ENCODE results near the gene PRKCSH. TPM values are rescaled to one million over a fixed set of nuclear protein-coding genes. Genes with fewer than 3 reads are reported as not detected.
A peak's percentile ranks its signal among the peaks of the same experiment; 100 is the strongest.

PRKCSH gene
- total and polyA plus RNA-seq, 2 donors (not counting 1 experiment from before 2014, with no cell fraction given) = 259 to 402 TPM

DNA sequence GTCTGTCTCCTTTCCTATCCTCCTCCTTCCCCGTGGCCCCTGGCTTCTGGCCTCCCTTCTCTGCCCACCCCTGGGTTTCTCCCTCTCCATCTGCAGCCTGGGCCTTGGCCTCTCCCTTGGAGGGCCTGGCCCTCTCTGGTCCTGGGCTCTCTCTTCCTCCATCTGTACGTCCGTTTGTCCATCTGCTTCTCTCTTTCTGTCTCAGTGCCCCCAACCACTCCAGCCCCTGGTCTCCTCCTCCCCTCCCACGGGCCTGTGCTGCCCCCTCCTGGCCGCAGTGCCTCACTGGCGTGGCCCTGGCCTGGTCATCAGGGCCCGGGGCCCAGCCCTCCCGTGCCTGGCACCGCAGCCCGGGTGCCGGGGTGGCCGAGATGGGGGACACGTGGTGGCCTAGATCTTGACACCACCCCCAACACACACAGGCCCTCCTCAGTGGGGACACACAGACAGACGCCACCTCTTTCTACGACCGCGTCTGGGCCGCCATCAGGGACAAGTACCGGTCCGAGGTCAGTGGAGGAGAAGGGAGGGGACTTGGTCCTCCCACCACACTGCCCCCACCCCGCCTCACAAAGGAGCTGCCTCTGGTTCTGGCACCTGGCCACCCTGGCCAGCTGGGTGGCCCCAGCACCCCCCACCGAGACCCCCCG is 11.3 kb downstream of the PRKCSH start:
- ATAC-seq (ENCODE audit: low read depth) = peak; percentile 76
- intact Hi-C loops (cut with micrococcal nuclease) = no loop called here
- H3K27ac ChIP-seq (ENCODE audit: low read length in 2 of 2) = no peak overlapping the region
- TF ChIP-seq, protein P1, sequence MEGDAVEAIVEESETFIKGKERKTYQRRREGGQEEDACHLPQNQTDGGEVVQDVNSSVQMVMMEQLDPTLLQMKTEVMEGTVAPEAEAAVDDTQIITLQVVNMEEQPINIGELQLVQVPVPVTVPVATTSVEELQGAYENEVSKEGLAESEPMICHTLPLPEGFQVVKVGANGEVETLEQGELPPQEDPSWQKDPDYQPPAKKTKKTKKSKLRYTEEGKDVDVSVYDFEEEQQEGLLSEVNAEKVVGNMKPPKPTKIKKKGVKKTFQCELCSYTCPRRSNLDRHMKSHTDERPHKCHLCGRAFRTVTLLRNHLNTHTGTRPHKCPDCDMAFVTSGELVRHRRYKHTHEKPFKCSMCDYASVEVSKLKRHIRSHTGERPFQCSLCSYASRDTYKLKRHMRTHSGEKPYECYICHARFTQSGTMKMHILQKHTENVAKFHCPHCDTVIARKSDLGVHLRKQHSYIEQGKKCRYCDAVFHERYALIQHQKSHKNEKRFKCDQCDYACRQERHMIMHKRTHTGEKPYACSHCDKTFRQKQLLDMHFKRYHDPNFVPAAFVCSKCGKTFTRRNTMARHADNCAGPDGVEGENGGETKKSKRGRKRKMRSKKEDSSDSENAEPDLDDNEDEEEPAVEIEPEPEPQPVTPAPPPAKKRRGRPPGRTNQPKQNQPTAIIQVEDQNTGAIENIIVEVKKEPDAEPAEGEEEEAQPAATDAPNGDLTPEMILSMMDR (IDR thresholded peaks at IDR 0.05) = peak; percentile 77
- no peak for TF ChIP-seq EZH2 (IDR thresholded peaks at IDR 0.05; ENCODE audit: borderline replicate concordance, insufficient read depth, low read depth, low read length, poor library complexity, severe bottlenecking)
- Mint-ChIP-seq H3K27ac (no peak overlapping the region), H3K4me3 (no peak overlapping the region), H3K27me3 (no peaks in the 10 kb centered on the region), H3K4me1 (no peaks in the 10 kb centered on the region), H3K9me3 (ENCODE audit: insufficient read depth) (no peaks in the 10 kb centered on the region)
- 87% methylated on average over 17 of the region's 23 CpGs for WGBS (ENCODE audit: insufficient coverage)
- ChIA-PET POLR2A (no interaction called here), CTCF (interaction anchor here (0.6 to 4.2 kb wide), 8 partner anchors 24 to 204 kb away, joined by 3 to 27 read pairs (median 4); partner anchors contain the start of gene SWSAP1)
- no peak overlapping the region for H2AFZ ChIP-seq (ENCODE audit: insufficient read depth, low read depth, low read length, poor library complexity, severe bottlenecking)
- no peaks in the 10 kb centered on the region for H3K27me3 ChIP-seq (replicated peaks in 1 of 4; ENCODE audit: control extremely low read depth in 1 of 4, control insufficient read depth in 3 of 4, insufficient read depth in 4 of 4, low read length in 3 of 4)
- H4K20me1 ChIP-seq (ENCODE audit: control insufficient read depth, insufficient read depth, low read length, poor library complexity, severe bottlenecking) = peaks cover 49% of the 10 kb centered on the region
- peaks cover 0 to 76% of the 10 kb centered on the region in 2 experiments for H3K36me3 ChIP-seq (replicated peaks in 1 of 2; ENCODE audit: control extremely low read depth in 1 of 2, control insufficient read depth in 1 of 2, extremely low read depth in 1 of 2, insufficient read depth in 2 of 2, low read length in 1 of 2)
- H3K79me2 ChIP-seq (ENCODE audit: control insufficient read depth, insufficient read depth, low read length) = peaks cover 5% of the 10 kb centered on the region
- DNase-seq = peak; percentile 69
- H3K4me1 ChIP-seq (ENCODE audit: control insufficient read depth in 2 of 2, insufficient read depth in 2 of 2, low read length in 2 of 2) = no peaks in the 10 kb centered on the region
- no peak overlapping the region for H3K4me3 ChIP-seq (ENCODE audit: control extremely low read depth in 1 of 5, extremely low read depth in 1 of 5, insufficient read depth in 1 of 5, low read depth in 2 of 5, low read length in 4 of 5)
- H3K4me2 ChIP-seq (replicated peaks; ENCODE audit: low read depth, low read length, poor library complexity, severe bottlenecking) = no peak overlapping the region
- no peak overlapping the region for H3K9ac ChIP-seq (ENCODE audit: low read length)
- H3K9me3 ChIP-seq (ENCODE audit: control extremely low read depth in 1 of 3, control insufficient read depth in 2 of 3, insufficient read depth in 1 of 3, low read length in 2 of 3) = no peaks in the 10 kb centered on the region
